Fibroblast of skin of scalp (primary cell): ENCODE measurements around the gene TMOD1. TPM values are rescaled to one million over a fixed set of nuclear protein-coding genes. Genes with fewer than 3 reads are reported as not detected.
A peak's percentile ranks its signal among the peaks of the same experiment; 100 is the strongest.
"Not testable (repeated sequence)": the region's sequence is repeated elsewhere in the genome, so short reads cannot be mapped to it uniquely, and the experiment has no call there.

Source experiments
- DNase-seq: peaks from one replicate; pipeline ENCODE4 v3.0.0-alpha.2; 2013
- polyA plus RNA-seq, 2 experiments: library from polyadenylated mRNA; unstranded; fragments of 120-200 nt; gene quantifications; one replicate each; pipeline ENCODE4 v1.2.1, GENCODE V29; 2013; ENCODE audit not compliant: insufficient read length in 2 of 2

The TMOD1 gene
- polyA plus RNA-seq (2013, experiment 1 of 2; ENCODE audit: insufficient read length): 1.4 TPM
- polyA plus RNA-seq (2013, experiment 2 of 2; ENCODE audit: insufficient read length): 4.9 TPM

- peak; percentile 21 for DNase-seq
These were observed at the start of gene TMOD1 for GRCh38 chr9:97501177-97501971. Gene TMOD1 (plus strand): TSS chr9:97501666. CDS start chr9:97524189, 22,523 bp downstream.

GRCh38 chr9:97453573-97453972 lies 47.9 kb upstream of the TMOD1 start:
- DNase-seq: not testable (repeated sequence)

DNA sequence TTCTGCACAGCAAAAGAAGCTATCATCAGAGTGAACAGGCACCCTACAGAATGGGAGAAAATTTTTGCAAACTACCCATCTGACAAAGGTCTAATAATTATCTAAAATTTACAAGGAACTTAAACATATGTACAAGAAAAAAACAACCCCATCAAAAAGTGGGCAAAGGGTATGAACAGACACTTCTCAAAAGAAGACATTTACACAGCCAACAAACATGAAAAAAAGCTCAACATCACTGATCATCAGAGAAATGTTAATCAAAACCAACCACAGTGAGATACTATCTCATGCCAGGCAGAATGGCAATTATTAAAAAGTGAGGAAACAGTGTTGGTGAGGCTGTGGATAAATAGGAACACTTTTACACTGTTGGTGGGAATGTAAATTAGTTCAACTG lies 44.6 kb upstream of the TMOD1 start:
- not testable (repeated sequence) for DNase-seq

DNA sequence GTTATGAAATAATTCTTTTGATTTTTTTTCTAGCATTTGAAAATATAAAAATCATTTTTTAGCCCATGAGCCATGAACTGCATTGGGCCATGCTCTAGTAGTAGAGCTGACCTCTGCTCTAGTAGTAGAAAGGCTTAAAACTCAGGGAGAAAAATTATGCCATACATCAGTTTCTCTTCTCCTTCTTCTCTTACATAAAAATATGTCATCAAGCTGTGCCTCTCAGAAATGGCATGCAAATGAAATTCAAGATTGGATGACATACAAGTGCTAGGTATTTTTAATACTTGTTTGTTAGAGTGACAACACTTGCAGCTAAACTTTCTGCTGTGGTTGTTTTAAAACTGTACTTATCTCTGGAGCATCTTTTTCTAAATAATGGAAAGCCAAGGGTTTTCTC lies 42.1 kb upstream of the TMOD1 start:
- DNase-seq: no peak

GRCh38 chr9:97462159-97462558 lies 39.3 kb upstream of the TMOD1 start:
- DNase-seq: no peak

DNA sequence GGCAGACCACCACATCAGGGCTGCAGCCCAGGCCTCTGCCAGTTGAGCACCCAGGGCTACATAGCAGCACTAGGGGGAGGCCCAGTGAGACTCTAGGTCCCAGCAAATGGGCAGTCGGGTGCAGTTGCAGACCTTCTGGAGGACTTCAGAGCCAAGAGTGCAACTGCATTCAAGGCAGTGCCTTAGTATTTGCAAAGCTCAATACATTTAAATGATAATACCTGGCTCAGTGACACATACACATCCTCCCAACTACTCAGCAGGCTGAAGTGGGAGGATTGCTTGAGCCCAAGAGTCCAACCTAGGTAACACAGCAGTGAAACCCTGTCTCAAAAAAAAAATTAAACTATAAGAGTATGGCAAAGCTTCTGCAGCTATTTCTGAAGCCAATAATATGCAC lies 38.6 kb upstream of the TMOD1 start:
- no peak for DNase-seq

GRCh38 chr9:97468658-97469448 lies 32.6 kb upstream of the TMOD1 start:
- peak; percentile 58 for DNase-seq

DNA sequence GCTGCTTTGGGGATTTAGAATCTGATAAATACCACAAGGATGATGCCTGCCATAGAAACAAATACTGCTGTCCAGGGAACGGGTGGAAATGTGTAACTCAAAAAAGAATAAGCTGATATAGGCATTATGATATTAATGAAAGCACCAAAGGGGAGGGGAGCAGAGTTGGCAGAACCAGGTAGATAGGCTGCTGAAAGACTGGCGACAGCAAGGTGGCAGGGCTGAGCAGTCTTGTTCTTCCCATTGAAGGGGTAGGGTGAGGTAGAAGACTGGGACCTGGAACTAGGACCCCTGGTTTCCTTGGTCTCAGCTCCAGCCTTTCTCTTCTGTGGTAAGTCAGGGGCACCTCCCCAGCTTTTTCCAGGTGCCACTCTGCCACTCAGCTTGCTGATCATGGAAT lies 31.4 kb upstream of the TMOD1 start:
- no peak for DNase-seq

- DNase-seq: no peak
These were observed 27.7 kb upstream of the TMOD1 start for GRCh38 chr9:97473717-97474116.

DNA sequence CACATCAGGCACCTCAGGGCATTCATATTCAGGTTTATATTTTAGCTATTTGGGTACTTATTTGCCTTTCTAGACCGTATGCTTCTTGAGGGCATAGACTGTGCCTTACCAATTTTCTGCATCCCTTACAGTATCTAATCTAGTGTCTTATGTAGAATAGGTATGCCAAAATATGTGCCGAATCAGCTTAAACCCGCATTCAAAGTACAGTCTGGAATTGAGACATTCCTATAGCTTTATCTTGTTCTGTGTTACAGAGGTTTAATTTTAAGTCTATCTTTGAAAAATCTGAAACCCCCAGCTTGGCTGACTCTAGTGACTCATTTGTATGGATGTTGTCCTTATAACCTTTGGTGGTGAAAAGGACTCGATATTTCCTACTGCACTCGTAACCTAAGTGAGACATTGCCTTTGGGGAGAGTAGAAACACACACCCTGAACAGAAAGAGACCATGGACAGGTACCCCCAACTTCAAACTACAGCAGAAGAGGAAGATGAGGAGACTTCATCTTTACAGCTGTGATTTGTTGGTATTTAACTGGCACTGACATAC lies 27.0 kb upstream of the TMOD1 start:
- DNase-seq: no peak

GRCh38 chr9:97475059-97475458 lies 26.4 kb upstream of the TMOD1 start:
- DNase-seq: no peak

GRCh38 chr9:97478301-97478981 lies 23.0 kb upstream of the TMOD1 start:
- DNase-seq: no peak

- no peak for DNase-seq
These were observed 21.8 kb upstream of the TMOD1 start for GRCh38 chr9:97479496-97480159.

- DNase-seq: no peak
These were observed 21.3 kb upstream of the TMOD1 start for GRCh38 chr9:97480174-97480573.

DNA sequence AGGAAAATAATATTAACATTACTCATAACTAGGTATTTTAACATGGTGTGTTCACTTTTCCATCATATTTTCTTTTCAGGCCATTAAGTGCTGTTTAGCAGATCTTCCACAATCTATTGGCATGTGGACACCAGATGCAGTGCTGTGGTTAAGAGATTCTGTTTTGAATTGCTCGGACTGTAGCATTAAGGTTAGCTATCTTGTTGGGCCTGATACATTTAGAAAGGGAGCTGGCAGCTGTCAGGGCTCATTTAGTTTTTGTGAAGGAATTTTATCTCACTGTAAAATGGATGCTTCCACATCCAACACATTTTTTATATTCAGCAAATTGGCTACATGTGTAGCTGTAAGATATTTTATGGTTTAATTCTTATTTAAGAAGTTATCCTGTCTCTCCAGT lies 20.7 kb upstream of the TMOD1 start:
- DNase-seq: no peak

GRCh38 chr9:97484134-97484533 lies 17.3 kb upstream of the TMOD1 start:
- no peak for DNase-seq

DNA sequence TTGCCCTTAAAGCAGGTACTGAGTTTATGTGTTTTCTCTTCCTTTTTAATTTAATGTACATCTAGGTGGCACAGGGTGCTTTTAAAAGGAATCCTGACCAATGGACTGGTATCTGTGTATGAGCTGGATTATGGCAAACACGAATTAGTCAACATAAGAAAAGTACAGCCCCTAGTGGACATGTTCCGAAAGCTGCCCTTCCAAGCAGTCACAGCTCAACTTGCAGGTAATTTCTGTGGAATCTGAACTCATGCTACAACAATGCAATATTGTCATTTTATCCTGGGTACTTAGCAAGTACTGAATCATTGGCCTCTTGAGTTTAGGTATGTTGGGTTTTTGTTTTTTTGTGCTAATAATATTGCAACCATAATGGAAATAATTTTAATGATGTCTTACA lies 14.4 kb upstream of the TMOD1 start:
- no peak for DNase-seq

DNA sequence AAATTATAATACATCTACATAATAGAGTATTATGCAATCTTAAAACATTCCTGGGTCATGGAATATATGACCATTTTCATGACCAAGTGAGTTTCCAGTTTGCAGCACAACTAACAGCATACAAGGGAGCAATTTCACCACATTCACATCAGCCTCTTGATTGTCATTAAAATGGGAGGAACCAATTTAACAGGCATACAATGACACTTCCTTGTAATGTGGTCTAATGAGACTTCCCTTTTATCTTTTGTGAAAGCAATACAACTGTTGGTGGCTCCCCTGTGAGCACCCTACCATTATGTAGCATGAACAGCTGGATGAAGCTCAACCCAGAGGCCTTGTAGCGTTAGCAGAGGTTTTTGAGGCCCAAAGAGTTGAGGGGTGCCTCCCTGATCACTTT lies 13.6 kb upstream of the TMOD1 start:
- no peak for DNase-seq

DNA sequence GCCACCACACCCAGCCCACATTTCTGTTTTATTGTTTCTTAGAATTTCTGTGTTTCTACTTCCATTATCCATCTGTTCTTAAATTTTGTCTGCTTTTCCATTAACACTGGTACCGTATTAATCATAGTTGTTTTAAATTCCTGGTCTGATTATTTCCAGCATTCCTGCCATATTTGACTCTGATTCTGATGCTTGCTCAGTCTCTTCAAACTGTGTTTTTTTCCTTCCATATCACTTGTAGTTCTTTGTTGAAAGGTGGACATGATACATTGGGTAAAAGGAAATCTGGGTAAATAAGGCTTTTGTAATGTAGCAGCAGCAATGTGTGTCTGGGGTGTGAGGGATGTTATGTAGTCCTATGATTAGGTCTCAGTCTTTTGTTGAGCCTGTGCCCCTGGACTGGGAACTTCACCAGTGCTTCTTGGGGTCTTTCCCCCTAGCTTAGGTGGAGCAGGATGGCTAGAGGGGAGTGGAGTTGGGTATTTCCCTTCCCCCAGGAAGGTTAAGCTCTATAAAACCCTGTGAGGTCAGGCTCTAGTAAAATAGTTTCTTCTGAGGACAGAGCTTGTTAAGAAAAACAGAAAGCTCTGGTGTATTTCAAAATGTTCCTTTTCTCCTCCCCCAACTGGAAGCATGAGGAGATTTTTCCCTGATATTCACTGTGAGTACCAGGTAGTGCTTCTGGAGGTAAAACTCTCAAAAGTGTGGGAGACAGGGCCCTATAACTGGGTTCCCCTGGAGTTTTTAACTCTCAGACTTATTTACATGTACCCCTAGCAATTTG lies 10.1 kb upstream of the TMOD1 start:
- no peak for DNase-seq

DNA sequence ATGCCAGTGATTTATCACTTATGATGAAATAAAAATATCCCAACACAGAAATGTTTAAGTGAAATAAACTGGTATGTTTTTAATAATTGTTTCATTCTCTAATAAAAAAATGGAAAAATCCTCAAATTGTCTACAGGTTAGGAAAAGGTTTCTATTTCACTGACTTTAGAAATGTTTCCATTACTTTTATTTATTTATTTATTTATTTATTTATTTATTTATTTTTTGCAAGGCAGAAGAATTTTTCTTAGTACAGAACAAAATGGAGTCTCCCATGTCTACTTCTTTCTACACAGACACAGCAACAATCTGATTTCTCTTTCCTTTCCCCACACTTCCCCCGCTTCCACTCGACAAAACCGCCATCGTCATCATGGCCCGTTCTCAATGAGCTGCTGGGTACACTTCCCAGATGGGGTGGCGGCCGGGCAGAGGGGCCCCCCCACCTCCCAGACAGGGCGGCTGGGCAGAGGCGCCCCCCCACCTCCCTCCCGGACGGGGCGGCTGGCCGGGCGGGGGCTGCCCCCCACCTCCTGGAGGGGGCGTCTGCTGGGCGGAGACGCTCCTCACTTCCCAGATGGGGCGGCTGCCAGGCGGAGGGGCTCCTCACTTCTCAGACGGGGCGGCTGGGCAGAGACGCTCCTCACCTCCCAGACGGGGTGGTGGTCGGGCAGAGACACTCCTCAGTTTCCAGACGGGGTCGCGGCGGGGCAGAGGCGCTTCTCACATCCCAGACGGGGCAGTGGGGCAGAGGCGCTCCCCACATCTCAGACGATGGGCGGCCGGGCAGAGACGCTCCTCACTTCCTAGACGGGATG lies 3.7 kb upstream of the TMOD1 start:
- not testable (repeated sequence) for DNase-seq

DNA sequence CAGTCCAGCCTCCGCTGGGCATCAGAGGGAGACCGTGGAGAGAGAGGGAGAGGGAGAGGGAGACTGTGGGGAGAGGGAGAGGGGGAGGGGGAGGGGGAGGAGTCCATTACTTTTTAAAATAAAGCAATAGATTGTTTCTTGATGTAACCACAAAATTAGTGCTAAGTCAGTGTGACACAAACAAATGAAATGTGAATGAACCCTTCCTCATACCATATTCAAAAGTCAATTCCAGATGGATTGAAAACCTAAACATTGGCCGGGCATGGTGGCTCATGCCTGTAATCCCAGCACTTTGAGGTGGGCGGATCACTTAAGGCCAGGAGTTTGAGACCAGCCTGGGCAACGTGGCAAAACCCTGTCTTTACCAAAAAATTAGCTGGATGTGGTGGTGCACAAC lies 2.6 kb upstream of the TMOD1 start:
- not testable (repeated sequence) for DNase-seq
